ENCODE data around the gene GABARAPL1.

The GABARAPL1 gene

DNA sequence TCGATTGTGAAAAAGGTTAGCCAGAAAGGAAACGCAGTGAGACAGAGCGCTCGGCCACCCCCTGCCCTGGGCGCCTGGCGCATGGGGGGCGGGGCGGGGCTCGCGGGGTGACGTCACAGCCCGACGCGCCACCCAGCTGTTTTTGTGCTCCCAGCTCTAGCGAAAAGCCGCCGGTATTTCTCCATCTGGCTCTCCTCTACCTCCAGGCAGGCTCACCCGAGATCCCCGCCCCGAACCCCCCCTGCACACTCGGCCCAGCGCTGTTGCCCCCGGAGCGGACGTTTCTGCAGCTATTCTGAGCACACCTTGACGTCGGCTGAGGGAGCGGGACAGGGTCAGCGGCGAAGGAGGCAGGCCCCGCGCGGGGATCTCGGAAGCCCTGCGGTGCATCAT, at the start of gene GABARAPL1:
Gene GABARAPL1, plus strand, starts transcription at position 139 of the 393 bp plus-strand sequence. Its CDS starts 253 bp downstream, at position 392.
- no peaks in the 10 kb centered on the region; the same call in 1 of the 2 replicates for H3K27me3 ChIP-seq (replicated peaks; ENCODE audit: control insufficient read depth, insufficient read depth, low read length)
- peak; percentile 57 for DNase-seq (ENCODE audit: extremely low read depth, insufficient read length)
- TF ChIP-seq CTCF (IDR thresholded peaks at IDR 0.05; ENCODE audit: insufficient read depth, low read length, poor library complexity, severe bottlenecking), result no peak
- no peaks in the 10 kb centered on the region for H3K36me3 ChIP-seq (ENCODE audit: control insufficient read depth, insufficient read depth, low read length)
- H3K4me3 ChIP-seq (replicated peaks; ENCODE audit: low read depth, low read length), result peak within 1 kb of the TSS; percentile 64

- no peak overlapping the region for H3K4me3 ChIP-seq (replicated peaks; ENCODE audit: low read depth, low read length)
- no peaks in the 10 kb centered on the region for H3K36me3 ChIP-seq (ENCODE audit: control insufficient read depth, insufficient read depth, low read length)
- DNase-seq (ENCODE audit: extremely low read depth, insufficient read length), result no peak
- no peaks in the 10 kb centered on the region for H3K27me3 ChIP-seq (replicated peaks; ENCODE audit: control insufficient read depth, insufficient read depth, low read length)
- no peak for TF ChIP-seq CTCF (IDR thresholded peaks at IDR 0.05; ENCODE audit: insufficient read depth, low read length, poor library complexity, severe bottlenecking)
Observed at GRCh38 chr12:10163084-10163483, 49.6 kb upstream of the GABARAPL1 start.

DNA sequence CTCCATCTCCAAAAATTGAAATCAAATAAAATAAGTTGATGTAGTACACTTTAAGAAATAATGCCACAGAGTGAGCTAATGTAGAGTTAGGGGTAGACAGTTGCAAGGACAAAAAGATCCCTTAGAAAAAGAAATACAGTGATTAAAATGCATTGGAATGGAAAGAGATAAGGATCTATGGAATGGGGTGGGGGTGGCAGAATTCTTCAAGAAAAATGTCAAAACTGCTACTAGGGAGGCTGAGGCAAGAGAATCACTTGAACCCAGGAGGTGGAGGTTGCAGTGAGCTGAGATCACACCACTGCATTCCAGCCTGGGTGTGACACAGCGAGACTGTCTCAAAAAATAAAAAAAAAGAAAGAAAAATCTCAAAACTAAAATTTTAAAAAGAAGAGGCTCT, 47.3 kb upstream of the GABARAPL1 start:
- no peak overlapping the region for H3K4me3 ChIP-seq (replicated peaks; ENCODE audit: low read depth, low read length)
- TF ChIP-seq CTCF (IDR thresholded peaks at IDR 0.05; ENCODE audit: insufficient read depth, low read length, poor library complexity, severe bottlenecking), result no peak
- no peaks in the 10 kb centered on the region for H3K36me3 ChIP-seq (ENCODE audit: control insufficient read depth, insufficient read depth, low read length)
- DNase-seq (ENCODE audit: extremely low read depth, insufficient read length), result no peak
- no peaks in the 10 kb centered on the region for H3K27me3 ChIP-seq (replicated peaks; ENCODE audit: control insufficient read depth, insufficient read depth, low read length)

GRCh38 chr12:10167599-10167998, 45.1 kb upstream of the GABARAPL1 start:
- no peak overlapping the region for H3K4me3 ChIP-seq (replicated peaks; ENCODE audit: low read depth, low read length)
- no peaks in the 10 kb centered on the region for H3K27me3 ChIP-seq (replicated peaks; ENCODE audit: control insufficient read depth, insufficient read depth, low read length)
- no peaks in the 10 kb centered on the region for H3K36me3 ChIP-seq (ENCODE audit: control insufficient read depth, insufficient read depth, low read length)
- no peak for DNase-seq (ENCODE audit: extremely low read depth, insufficient read length)
- no peak for TF ChIP-seq CTCF (IDR thresholded peaks at IDR 0.05; ENCODE audit: insufficient read depth, low read length, poor library complexity, severe bottlenecking)

GRCh38 chr12:10169104-10169503, 43.6 kb upstream of the GABARAPL1 start:
- Histone ChIP-seq H3K36me3 (ENCODE audit: control insufficient read depth, insufficient read depth, low read length) (no peaks in the 10 kb centered on the region), H3K4me3 (replicated peaks; ENCODE audit: low read depth, low read length) (no peak overlapping the region), H3K27me3 (replicated peaks; ENCODE audit: control insufficient read depth, insufficient read depth, low read length) (no peaks in the 10 kb centered on the region)
- TF ChIP-seq CTCF (IDR thresholded peaks at IDR 0.05; ENCODE audit: insufficient read depth, low read length, poor library complexity, severe bottlenecking), result no peak
- no peak for DNase-seq (ENCODE audit: extremely low read depth, insufficient read length)

GRCh38 chr12:10170216-10170615, 42.5 kb upstream of the GABARAPL1 start:
- TF ChIP-seq CTCF (IDR thresholded peaks at IDR 0.05; ENCODE audit: insufficient read depth, low read length, poor library complexity, severe bottlenecking), result no peak
- Histone ChIP-seq H3K27me3 (replicated peaks; ENCODE audit: control insufficient read depth, insufficient read depth, low read length) (no peaks in the 10 kb centered on the region), H3K4me3 (replicated peaks; ENCODE audit: low read depth, low read length) (no peak overlapping the region), H3K36me3 (ENCODE audit: control insufficient read depth, insufficient read depth, low read length) (no peaks in the 10 kb centered on the region)
- no peak for DNase-seq (ENCODE audit: extremely low read depth, insufficient read length)

All from GM06990 (cell line).